SK-N-SH (cell line): ENCODE results near the gene PLD6.

ENCODE experiments used
- CHD2 ChIP-seq: fragments of 150-350 bp; IDR thresholded peaks from 2 replicates; pipeline ENCODE4 v1.6.1; 2018; ENCODE audit warnings: low read length; ENCODE audit not compliant: partially characterized antibody
- CTCF ChIP-seq: fragments of 200-600 bp; sonication (generic); IDR thresholded peaks from 2 replicates; pipeline ENCODE4 v1.6.1; 2017; ENCODE audit warnings: antibody characterized with exemption, mild to moderate bottlenecking, moderate library complexity
- ELF1 ChIP-seq: IDR thresholded peaks from 2 replicates; pipeline ENCODE4 v1.4.0; 2012
- POLR2AphosphoS5 ChIP-seq: IDR thresholded peaks from 2 replicates; pipeline ENCODE4 v1.6.1; 2012; ENCODE audit warnings: low read depth, low read length
- TAF1 ChIP-seq: IDR thresholded peaks from 2 replicates; pipeline ENCODE4 v1.6.1; 2012; ENCODE audit warnings: low read depth, mild to moderate bottlenecking, low read length, moderate library complexity, borderline replicate concordance

- TF ChIP-seq CTCF (no peak), POLR2AphosphoS5 (no peak), ELF1 (no peak), TAF1 (no peak), CHD2 (no peak)
Measured at GRCh38 chr17:17243163-17243562, 37.0 kb upstream of the PLD6 start.
